ENCODE measurements around the gene RSPO4. TPM values are rescaled to one million over a fixed set of nuclear protein-coding genes. Genes with fewer than 3 reads are reported as not detected.

Gene RSPO4
- total RNA-seq, 1 experiment from 2014 or later, result not detected

DNA sequence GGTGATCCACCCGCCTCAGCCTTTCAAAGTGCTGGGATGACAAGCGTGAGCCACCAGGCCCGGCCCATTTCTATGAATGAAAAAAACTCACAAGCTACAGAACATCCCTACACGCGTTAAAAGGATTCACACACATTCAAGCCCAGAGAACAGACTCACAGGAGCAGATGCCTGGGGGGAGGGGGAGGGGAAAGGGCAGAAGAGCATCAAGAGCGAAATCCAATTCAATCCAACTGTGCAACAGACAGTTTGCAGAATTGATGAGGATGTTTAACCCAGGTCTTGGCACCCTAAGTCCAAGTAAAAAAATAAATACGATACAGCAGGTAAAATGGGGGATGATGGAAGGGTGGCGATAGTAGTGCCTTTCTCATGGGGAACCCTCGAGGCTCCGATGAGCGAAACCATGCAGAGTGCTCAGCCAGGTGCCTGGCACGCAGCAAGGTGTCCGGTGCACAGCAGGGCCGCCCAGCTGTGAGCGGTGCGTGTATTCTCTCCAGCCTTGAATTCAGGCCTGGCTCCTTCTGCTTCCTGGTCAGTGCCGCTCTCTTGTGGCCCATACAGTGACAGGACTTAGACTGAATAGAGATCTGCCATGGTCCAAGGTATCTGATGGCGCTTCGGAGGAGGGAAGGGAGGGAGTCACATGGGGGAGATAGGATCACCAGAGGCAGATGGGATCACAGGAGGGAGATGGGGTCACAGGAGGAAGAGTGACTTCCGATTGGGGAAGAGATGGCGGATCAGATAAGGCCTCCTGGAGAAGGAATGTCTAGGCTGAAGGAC lies 50.5 kb downstream of the RSPO4 start:
- Histone ChIP-seq H3K36me3 (ENCODE audit: insufficient read depth, low read length, poor library complexity, severe bottlenecking) (no peaks in the 10 kb centered on the region), H3K27me3 (replicated peaks; ENCODE audit: insufficient read depth, low read depth, low read length, poor library complexity) (peaks cover 36% of the 10 kb centered on the region), H3K9me3 (ENCODE audit: low read depth, low read length, poor library complexity, severe bottlenecking) (no peaks in the 10 kb centered on the region), H3K4me1 (ENCODE audit: insufficient read depth, low read length, poor library complexity, severe bottlenecking) (no peaks in the 10 kb centered on the region), H3K27ac (ENCODE audit: low read depth, low read length, poor library complexity, severe bottlenecking) (no peak overlapping the region), H3K4me3 (ENCODE audit: low read depth, low read length, poor library complexity, severe bottlenecking) (no peak overlapping the region)
- ChIA-PET POLR2A (ENCODE audit: low non-redundant PET) (no interaction called here), CTCF (no interaction called here)
- intact Hi-C loops (cut with micrococcal nuclease; ENCODE audit: unreplicated experiment), result no loop called here
- TF ChIP-seq EZH2 (IDR thresholded peaks at IDR 0.05; ENCODE audit: borderline replicate concordance, low read depth, low read length, poor library complexity, severe bottlenecking), result no peak
- TF ChIP-seq, protein P1, sequence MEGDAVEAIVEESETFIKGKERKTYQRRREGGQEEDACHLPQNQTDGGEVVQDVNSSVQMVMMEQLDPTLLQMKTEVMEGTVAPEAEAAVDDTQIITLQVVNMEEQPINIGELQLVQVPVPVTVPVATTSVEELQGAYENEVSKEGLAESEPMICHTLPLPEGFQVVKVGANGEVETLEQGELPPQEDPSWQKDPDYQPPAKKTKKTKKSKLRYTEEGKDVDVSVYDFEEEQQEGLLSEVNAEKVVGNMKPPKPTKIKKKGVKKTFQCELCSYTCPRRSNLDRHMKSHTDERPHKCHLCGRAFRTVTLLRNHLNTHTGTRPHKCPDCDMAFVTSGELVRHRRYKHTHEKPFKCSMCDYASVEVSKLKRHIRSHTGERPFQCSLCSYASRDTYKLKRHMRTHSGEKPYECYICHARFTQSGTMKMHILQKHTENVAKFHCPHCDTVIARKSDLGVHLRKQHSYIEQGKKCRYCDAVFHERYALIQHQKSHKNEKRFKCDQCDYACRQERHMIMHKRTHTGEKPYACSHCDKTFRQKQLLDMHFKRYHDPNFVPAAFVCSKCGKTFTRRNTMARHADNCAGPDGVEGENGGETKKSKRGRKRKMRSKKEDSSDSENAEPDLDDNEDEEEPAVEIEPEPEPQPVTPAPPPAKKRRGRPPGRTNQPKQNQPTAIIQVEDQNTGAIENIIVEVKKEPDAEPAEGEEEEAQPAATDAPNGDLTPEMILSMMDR (conservative IDR thresholded peaks at IDR 0.05; ENCODE audit: low read depth, low read length), result no peak
- BruUV-seq (replicated peaks), result no TSS peak
- DNase-seq (ENCODE audit: low spot score), result no peak

DNA sequence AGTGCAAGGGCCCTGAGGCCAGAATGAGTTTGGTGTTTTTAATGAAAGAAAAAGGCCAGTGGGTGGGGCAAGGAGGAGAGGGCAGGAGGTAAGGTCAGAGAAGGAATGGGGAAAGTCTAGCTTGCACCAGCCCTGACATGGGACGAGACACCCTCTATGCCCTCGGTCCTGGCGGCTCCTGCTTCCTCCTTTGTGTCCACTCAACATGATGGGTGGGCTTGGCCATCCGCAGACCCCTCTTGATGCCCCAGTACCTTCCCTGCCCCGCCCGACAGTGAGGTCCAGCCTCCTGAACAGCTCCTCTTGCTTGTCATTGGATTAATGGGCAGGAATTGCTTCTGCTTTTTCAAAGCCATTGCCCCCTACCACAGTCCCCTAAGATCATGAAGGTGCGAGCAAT lies 52.4 kb downstream of the RSPO4 start:
- TF ChIP-seq, protein P1 (conservative IDR thresholded peaks at IDR 0.05; ENCODE audit: low read depth, low read length), result no peak
- no peak for TF ChIP-seq EZH2 (IDR thresholded peaks at IDR 0.05; ENCODE audit: borderline replicate concordance, low read depth, low read length, poor library complexity, severe bottlenecking)
- Histone ChIP-seq H3K27me3 (replicated peaks; ENCODE audit: insufficient read depth, low read depth, low read length, poor library complexity) (peaks cover 39% of the 10 kb centered on the region), H3K4me1 (ENCODE audit: insufficient read depth, low read length, poor library complexity, severe bottlenecking) (no peaks in the 10 kb centered on the region), H3K4me3 (ENCODE audit: low read depth, low read length, poor library complexity, severe bottlenecking) (no peak overlapping the region), H3K36me3 (ENCODE audit: insufficient read depth, low read length, poor library complexity, severe bottlenecking) (no peaks in the 10 kb centered on the region), H3K9me3 (ENCODE audit: low read depth, low read length, poor library complexity, severe bottlenecking) (no peaks in the 10 kb centered on the region), H3K27ac (ENCODE audit: low read depth, low read length, poor library complexity, severe bottlenecking) (no peak overlapping the region)
- ChIA-PET POLR2A (ENCODE audit: low non-redundant PET) (no interaction called here), CTCF (no interaction called here)
- DNase-seq (ENCODE audit: low spot score), result no peak
- intact Hi-C loops (cut with micrococcal nuclease; ENCODE audit: unreplicated experiment), result no loop called here
- BruUV-seq (replicated peaks), result no TSS peak

DNA sequence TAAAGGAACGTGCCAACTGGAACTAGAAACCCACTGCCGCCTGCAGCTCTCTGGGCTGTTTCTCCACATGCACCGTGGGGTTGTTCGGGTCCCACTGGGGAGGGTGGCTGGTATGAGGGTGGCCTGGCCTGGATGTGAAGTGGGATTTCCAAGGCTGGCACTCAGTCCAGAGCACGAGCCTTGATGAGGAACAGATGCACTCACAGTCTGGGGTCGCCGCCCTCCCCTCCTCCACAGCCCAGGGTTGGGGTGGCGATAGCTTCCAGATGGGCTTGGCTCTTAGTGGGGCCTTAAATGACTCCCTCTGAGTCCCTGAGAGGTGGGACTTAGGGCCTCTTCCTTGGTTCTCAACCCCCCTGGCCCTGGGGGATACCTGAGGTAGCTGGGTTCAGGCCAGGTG lies 55.3 kb downstream of the RSPO4 start:
- no peaks in the 10 kb centered on the region for H3K9me3 ChIP-seq (ENCODE audit: low read depth, low read length, poor library complexity, severe bottlenecking)
- H3K27me3 ChIP-seq (replicated peaks; ENCODE audit: insufficient read depth, low read depth, low read length, poor library complexity), result peaks cover 43% of the 10 kb centered on the region
- no peaks in the 10 kb centered on the region for H3K36me3 ChIP-seq (ENCODE audit: insufficient read depth, low read length, poor library complexity, severe bottlenecking)
- no peak overlapping the region for H3K27ac ChIP-seq (ENCODE audit: low read depth, low read length, poor library complexity, severe bottlenecking)
- no peak for DNase-seq (ENCODE audit: low spot score)
- ChIA-PET CTCF (no interaction called here), POLR2A (ENCODE audit: low non-redundant PET) (no interaction called here)
- TF ChIP-seq, protein P1 (conservative IDR thresholded peaks at IDR 0.05; ENCODE audit: low read depth, low read length), result no peak
- TF ChIP-seq EZH2 (IDR thresholded peaks at IDR 0.05; ENCODE audit: borderline replicate concordance, low read depth, low read length, poor library complexity, severe bottlenecking), result no peak
- no peaks in the 10 kb centered on the region for H3K4me1 ChIP-seq (ENCODE audit: insufficient read depth, low read length, poor library complexity, severe bottlenecking)
- H3K4me3 ChIP-seq (ENCODE audit: low read depth, low read length, poor library complexity, severe bottlenecking), result no peak overlapping the region
- intact Hi-C loops (cut with micrococcal nuclease; ENCODE audit: unreplicated experiment), result no loop called here
- no TSS peak for BruUV-seq (replicated peaks)
